ENCODE results near the gene DNAJA3. TPM values are rescaled to one million over a fixed set of nuclear protein-coding genes. Genes with fewer than 3 reads are reported as not detected.

The DNAJA3 gene
- total and polyA plus RNA-seq, 5 experiments from 2014 or later, result 43.4 to 71.3 (median 64.8) TPM

DNA sequence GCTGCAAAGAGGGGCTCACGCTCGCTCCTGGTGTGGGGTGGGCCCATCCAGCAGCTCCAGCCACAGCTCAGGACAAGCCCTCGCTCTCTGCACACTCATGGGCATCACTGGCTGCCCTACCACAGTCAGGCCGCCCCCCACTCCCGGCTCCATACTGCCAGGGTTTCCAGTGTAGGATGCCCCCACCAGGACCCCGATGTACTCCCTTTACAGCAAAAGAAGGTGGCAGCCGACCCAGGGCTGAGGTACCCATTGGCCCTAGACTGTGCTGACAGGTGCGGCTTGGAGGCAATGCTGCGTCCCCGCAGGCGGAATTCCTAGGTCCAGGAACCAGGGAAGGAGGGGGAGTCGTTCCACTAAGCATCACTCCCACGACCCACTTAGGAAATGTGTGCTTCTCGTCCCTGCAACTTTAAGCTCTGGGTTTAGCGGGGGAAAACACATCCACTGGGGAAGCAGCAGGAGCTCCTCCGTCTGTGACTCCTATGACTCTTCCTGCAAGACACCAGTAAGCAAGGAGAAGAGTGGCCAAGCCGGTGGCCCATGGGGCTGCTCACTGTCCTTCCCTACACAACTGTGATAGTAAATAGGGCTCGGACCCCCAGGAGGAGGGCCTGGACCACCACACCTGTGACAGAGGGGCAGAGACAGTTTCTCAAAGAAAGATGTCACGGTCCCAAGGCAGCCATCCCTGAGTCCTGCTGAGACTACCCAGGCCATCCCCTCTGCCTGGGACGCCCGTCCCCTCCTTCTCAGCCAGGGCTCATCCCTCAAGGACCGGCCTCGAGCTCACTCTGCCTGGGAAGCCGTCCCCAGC, 22.3 kb upstream of the DNAJA3 start:
- peaks cover 0 to 83% (median 17%) of the 10 kb centered on the region in 3 donors for H3K36me3 Mint-ChIP-seq
- POLR2A ChIA-PET, result interaction anchor here (0.6 to 2.7 kb wide), 4 partner anchors 10 to 122 kb away, joined by 4 to 12 read pairs (median 6); partner anchors contain the start of gene CORO7
- peaks cover 19 to 47% (median 30%) of the 10 kb centered on the region in 4 donors for H3K4me1 Mint-ChIP-seq
- H3K27ac Mint-ChIP-seq, result peak overlapping the region in 5 of 10 donors; percentile 41 to 97 (median 61)
- ATAC-seq (peak; percentile 0 to 4), DNase-seq (peak in 3 of 10 donors; percentile 15 to 23 (median 21))
- no peaks in the 10 kb centered on the region for H3K9me3 Mint-ChIP-seq
- peaks cover 0 to 3% (median 0%) of the 10 kb centered on the region in 5 donors for H3K27me3 Mint-ChIP-seq
- peak overlapping the region in 3 of 10 donors; percentile 24 to 41 (median 33) for H3K4me3 Mint-ChIP-seq

DNA sequence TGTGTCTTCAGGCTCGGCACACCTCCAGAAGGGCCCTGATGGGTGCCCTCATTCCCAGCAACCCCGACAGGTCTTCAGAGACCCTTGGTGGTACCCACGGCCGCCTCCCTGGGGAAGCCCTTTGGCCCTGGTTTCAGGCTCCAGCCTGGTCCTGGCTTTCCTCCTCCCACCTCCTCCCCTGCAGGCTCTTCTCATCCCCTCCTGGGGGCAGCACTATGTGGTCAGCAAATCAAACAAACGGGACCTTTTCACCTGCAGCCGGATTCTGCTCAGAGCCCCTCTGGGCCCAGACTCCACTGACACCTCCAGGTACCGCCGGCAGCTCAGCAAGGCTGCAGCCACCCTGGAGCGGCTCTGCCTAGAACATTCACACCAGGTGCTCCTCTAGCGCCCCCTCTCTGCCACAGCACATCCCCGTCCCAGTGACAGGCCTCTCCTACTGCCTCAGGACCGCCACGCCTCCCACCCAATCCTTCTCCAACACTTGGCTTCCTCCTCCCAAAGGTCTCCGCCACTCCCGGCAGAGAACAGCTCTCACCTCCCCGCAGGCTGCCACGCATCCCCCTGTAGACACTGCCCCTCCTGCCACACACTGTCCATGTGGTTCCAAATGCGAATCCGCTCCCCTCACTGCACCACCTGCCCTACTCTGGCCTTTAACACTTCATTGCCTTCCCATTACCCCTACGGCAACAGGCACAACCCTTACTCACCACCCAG, 21.3 kb upstream of the DNAJA3 start:
- Mint-ChIP-seq H3K9me3 (no peaks in the 10 kb centered on the region), H3K4me3 (peak overlapping the region in 4 of 10 donors; percentile 40 to 81 (median 56)), H3K27ac (peak overlapping the region; percentile 22 to 97 (median 67)), H3K4me1 (peaks cover 16 to 51% (median 26%) of the 10 kb centered on the region in 4 donors), H3K27me3 (peaks cover 0 to 3% (median 0%) of the 10 kb centered on the region in 5 donors), H3K36me3 (peaks cover 0 to 83% (median 17%) of the 10 kb centered on the region in 3 donors)
- POLR2A ChIA-PET, result interaction anchor here (0.8 to 2.0 kb wide), 2 partner anchors 10 to 25 kb away, joined by 5 to 10 read pairs; no protein-coding TSS in a partner anchor
- DNase-seq (peak in 7 of 10 donors; percentile 30 to 64 (median 51)), ATAC-seq (peak; percentile 9 to 40)

DNA sequence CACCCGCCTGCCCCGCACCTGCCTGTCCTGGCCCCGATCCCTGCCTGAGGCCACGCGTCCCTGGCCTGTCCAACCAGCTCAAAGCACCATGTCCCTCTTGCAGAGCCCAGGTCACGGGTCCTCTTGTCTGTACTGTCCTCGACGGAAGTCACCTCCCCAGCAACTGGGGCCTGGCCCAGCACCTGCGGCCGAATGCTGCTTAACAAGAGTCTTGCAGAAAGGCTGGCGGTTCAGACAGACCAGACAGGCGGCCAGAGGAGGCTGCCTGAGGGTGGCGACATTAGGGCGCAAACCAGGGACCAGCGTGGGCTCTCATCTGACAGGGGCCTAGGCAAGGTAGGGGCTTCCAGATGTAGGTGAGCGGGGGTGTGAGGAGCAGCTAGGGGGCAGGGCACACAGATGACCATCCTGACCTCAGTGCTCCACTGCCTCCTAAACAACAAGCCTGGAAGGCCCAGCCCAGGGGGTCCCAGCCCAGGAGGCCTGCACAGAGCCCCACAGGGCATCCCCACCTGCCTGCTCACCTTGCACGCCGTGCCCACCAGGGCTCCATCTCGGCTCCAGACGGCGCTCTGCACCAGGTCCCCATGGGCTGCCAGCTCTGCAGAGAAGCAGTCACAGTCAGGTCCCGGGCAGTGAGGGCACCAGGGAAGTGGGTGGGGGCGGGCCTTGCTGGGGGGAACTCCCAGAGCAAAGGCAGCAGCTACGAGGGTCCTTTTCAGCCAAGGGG, 20.5 kb upstream of the DNAJA3 start:
- Mint-ChIP-seq H3K9me3 (no peaks in the 10 kb centered on the region), H3K4me3 (peak overlapping the region in 5 of 10 donors; percentile 8 to 81 (median 54)), H3K36me3 (peaks cover 0 to 83% (median 17%) of the 10 kb centered on the region in 3 donors), H3K4me1 (peaks cover 10 to 52% (median 21%) of the 10 kb centered on the region in 4 donors), H3K27me3 (peaks cover 0 to 3% (median 0%) of the 10 kb centered on the region in 5 donors), H3K27ac (peak overlapping the region in 4 of 10 donors; percentile 69 to 97 (median 88))
- peak in 5 of 10 donors; percentile 18 to 54 (median 25) for DNase-seq
- POLR2A ChIA-PET, result interaction anchor here (1.2 to 2.0 kb wide), 2 partner anchors 10 kb away, joined by 4 to 10 read pairs; no protein-coding TSS in a partner anchor
- peak in 1 of 2 donors; percentile 2 for ATAC-seq

DNA sequence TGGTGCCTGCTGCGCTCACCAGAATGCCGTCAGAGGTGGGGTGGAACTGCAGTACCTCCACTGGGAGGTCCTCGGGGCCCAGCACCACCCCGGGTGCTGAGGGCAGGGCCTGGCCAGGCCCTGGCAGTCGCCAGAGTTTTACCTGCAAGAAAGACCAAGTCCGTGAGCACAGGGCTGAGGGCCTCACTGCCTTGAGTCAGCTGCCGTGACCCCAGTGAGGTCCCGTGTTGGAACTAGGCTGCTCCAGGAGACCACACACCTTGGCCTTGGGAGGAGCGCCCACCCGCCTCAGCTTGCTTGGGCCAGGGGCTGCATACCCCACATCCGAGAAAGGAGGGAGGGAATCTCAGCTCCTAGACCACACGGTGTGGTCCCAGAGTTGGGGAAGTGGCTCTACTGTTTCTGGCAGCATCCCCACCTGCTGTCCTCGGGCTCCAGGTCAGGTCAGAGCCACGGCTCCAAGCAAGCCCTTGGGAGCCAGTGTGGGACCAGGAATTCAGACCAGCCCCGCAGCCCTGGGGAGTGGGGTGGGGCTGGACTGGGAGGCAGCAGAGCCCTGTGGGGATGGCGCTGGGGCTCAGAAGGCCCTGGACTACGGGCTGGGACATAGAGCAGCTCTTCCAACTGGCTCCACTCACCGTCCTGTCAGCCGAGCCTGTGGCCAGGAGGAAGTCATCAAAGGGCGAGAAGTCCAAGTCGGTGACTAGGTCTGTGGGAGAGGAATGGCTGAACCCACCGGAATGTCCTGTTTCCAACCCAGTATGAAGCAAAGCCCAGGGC, 17.9 kb upstream of the DNAJA3 start:
- Mint-ChIP-seq H3K9me3 (no peaks in the 10 kb centered on the region), H3K4me1 (peaks cover 21 to 51% (median 24%) of the 10 kb centered on the region in 4 donors), H3K36me3 (peaks cover 0 to 85% (median 27%) of the 10 kb centered on the region in 3 donors), H3K27ac (peak overlapping the region in 2 of 10 donors; percentile 53 to 97), H3K27me3 (peaks cover 0 to 3% (median 0%) of the 10 kb centered on the region in 5 donors), H3K4me3 (peak overlapping the region in 1 of 10 donors; percentile 48)
- POLR2A ChIA-PET, result no interaction called here
- peak in 1 of 10 donors; percentile 3 for DNase-seq
- no peak for ATAC-seq

DNA sequence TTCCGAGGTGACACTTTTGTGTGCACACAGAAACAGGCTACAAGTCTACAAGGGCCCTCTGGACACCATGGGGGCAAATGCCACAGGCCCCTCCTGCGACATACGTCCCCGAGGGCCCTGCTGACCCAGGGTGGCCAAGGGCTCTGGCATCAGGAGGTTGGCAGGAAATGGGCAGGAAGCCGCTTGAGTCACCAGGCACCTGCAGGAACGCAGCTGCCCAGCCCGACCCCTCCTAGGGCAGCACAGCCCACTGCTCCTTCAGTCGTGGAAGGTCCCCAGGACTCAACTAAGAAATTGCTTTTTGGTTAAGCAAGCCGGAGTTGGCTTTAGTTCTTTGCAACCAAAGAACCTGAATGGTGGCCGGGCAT, 17.4 kb upstream of the DNAJA3 start:
- Mint-ChIP-seq H3K4me3 (no peak overlapping the region), H3K9me3 (no peaks in the 10 kb centered on the region), H3K36me3 (peaks cover 0 to 86% (median 27%) of the 10 kb centered on the region in 3 donors), H3K27me3 (peaks cover 0 to 3% (median 0%) of the 10 kb centered on the region in 5 donors), H3K4me1 (peaks cover 21 to 53% (median 25%) of the 10 kb centered on the region in 4 donors), H3K27ac (peak overlapping the region in 2 of 10 donors; percentile 53 to 76)
- peak in 1 of 10 donors; percentile 0 for DNase-seq
- no peak for ATAC-seq
- POLR2A ChIA-PET, result no interaction called here

DNA sequence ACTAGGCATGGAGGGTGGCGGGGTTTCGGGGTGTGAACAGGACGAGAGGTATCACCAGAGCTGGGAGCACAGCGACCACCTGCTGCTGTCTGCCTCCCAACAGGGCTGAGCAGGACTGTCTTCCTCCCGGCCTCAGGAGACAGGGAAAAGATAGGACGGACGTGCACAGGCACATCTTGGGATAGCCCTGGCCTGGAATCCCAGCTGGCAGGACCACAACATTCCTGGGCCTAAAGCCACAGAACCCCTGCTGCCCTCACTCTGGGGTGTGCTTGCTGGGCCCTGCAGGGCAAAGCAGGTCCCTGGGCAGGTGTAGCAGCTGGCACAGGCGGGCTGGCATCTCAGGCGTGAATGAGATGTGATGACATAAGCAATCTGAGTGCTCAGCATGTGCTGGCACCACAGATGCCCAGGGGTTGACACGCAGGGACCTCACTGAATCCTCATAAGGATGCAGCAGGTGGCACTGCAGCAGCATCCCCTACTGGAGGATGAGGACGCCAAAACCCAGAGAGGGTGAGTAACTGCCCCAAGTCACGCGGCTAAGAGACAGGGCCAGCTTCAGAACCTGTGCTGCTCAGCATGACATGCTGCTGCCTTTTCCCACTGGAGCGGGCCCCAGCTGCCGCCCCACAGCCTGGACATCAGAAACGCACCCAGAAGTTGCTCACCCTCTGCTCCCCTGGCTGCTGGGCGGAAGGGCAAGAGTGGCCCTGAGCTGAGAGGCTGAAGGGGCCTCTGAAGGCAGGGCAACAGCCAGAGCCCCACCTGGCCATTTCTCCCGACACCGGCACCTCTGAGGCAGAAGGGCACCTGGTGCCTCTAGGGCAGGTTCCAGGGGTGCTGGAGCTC, 16.4 kb upstream of the DNAJA3 start:
- ATAC-seq, result no peak
- POLR2A ChIA-PET, result interaction anchor here (0.7 to 0.9 kb wide), 2 partner anchors 16 to 58 kb away, joined by 3 read pairs; partner anchors contain the start of gene PAM16
- H3K36me3 Mint-ChIP-seq, result peaks cover 0 to 80% (median 26%) of the 10 kb centered on the region in 3 donors
- H3K4me1 Mint-ChIP-seq, result peaks cover 20 to 59% (median 31%) of the 10 kb centered on the region in 4 donors
- peak overlapping the region in 1 of 10 donors; percentile 20 for H3K4me3 Mint-ChIP-seq
- peak in 3 of 10 donors; percentile 19 to 30 (median 22) for DNase-seq
- peak overlapping the region in 5 of 10 donors; percentile 21 to 76 (median 36) for H3K27ac Mint-ChIP-seq
- peaks cover 0 to 1% (median 0%) of the 10 kb centered on the region in 9 donors for H3K9me3 Mint-ChIP-seq
- H3K27me3 Mint-ChIP-seq, result peaks cover 0 to 3% (median 0%) of the 10 kb centered on the region in 5 donors

DNA sequence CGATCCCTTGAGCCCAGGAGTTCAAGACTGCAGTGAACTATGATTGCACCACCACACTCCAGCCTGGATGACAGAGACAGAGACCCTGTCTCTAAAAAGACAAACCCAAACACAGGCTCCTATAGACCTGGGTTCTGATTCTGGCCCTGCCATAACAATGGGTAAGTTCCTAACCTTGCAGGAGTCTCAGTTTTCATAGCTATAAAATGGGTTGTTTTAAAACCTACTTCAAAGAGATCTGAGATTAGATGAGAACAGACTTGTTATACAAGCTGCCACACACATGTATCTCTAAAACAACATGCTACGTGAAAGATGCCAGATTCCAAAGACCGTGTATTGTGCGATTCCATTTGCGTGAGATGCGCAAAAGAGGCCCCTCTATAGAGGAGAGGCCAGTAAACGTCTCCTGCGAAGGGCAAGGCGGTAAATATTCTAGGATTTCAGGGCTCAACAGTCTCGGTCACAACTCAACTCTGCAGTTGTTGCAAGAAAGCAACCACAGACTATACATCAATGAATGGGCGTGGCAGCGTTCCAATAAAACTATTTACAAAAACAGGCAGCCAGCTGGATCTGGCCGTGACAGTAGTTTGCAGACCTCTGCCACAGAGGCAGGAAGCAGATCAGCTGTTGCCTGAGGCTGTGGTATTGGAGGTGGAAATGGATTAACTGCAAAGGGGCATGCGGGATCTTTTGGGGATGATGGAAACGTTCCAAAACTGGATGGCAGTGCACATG, 15.2 kb upstream of the DNAJA3 start:
- POLR2A ChIA-PET, result interaction anchor here (0.6 to 1.1 kb wide), 4 partner anchors 9 to 59 kb away, joined by 3 to 4 read pairs (median 3); partner anchors contain the start of gene PAM16
- ATAC-seq, result no peak
- Mint-ChIP-seq H3K27me3 (no peaks in the 10 kb centered on the region), H3K9me3 (peaks cover 0 to 2% (median 0%) of the 10 kb centered on the region in 9 donors), H3K27ac (peak overlapping the region; percentile 33 to 96 (median 80)), H3K36me3 (peaks cover 0 to 77% (median 21%) of the 10 kb centered on the region in 3 donors), H3K4me3 (peak overlapping the region in 4 of 10 donors; percentile 15 to 80 (median 52)), H3K4me1 (peaks cover 20 to 63% (median 37%) of the 10 kb centered on the region in 4 donors)
- DNase-seq, result peak in 3 of 10 donors; percentile 1 to 29 (median 18)

DNA sequence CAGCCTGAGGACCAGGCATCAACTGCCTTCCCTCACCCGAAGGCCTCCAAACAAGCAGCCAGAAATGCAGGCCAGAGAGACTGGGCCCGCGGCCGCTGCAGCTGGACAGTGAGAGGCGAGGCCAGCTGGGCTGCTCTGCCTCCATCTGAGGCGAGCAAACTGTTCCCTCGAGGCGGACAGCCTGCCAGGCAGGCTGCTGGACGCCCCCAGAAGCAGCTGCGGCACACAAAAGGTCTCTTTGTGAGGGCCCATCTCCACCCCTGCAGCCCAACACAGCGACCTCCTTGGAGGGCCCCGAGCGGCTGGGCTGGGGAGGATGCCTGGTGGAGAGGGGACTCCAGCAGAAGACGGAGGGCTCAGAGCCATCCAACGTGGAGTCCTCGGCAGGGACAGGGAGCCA, 14.0 kb upstream of the DNAJA3 start:
- Mint-ChIP-seq H3K27me3 (no peaks in the 10 kb centered on the region), H3K4me3 (peak overlapping the region in 3 of 10 donors; percentile 24 to 45 (median 30)), H3K27ac (peak overlapping the region in 5 of 10 donors; percentile 71 to 99 (median 86)), H3K36me3 (peaks cover 0 to 66% (median 17%) of the 10 kb centered on the region in 3 donors), H3K9me3 (peaks cover 0 to 2% (median 0%) of the 10 kb centered on the region in 9 donors), H3K4me1 (peaks cover 21 to 61% (median 41%) of the 10 kb centered on the region in 4 donors)
- no peak for ATAC-seq
- no peak for DNase-seq
- POLR2A ChIA-PET, result no interaction called here

DNA sequence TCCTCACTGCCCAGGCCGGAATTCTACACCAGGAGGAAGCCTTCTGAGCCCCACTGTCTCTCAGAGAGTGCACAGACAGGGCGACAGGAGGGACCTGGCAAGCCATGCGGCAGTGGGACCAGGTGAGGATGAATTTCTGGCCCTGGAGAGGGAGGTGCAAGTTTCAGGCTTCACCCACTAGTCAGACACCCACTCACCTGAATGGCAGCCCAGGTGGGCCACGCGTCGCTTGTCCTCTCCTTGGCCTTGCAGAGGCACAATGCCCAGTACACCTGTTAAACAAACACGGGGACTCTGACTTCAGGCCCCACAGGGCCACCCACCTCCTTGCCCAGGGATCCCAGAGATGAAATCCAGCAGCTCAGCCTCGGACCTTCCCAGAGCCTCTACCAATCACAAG, 13.5 kb upstream of the DNAJA3 start:
- Mint-ChIP-seq H3K4me1 (peaks cover 23 to 64% (median 43%) of the 10 kb centered on the region in 4 donors), H3K9me3 (peaks cover 0 to 2% (median 0%) of the 10 kb centered on the region in 9 donors), H3K36me3 (peaks cover 0 to 62% (median 14%) of the 10 kb centered on the region in 3 donors), H3K27ac (peak overlapping the region in 8 of 10 donors; percentile 19 to 100 (median 99)), H3K4me3 (peak overlapping the region in 5 of 10 donors; percentile 8 to 99 (median 31)), H3K27me3 (no peaks in the 10 kb centered on the region)
- POLR2A ChIA-PET, result no interaction called here
- DNase-seq, result peak in 4 of 10 donors; percentile 0 to 20 (median 20)
- no peak for ATAC-seq
